GM12801 (cell line): ENCODE measurements around the gene RPL13A.

Experiments
- TF ChIP-seq, protein P1 (sequence below): IDR thresholded peaks from one replicate; pipeline ENCODE4 v1.5.1; 2011; ENCODE audit warnings: control low read depth; ENCODE audit not compliant: insufficient read length; ENCODE audit errors: extremely low read depth

Gene RPL13A

DNA sequence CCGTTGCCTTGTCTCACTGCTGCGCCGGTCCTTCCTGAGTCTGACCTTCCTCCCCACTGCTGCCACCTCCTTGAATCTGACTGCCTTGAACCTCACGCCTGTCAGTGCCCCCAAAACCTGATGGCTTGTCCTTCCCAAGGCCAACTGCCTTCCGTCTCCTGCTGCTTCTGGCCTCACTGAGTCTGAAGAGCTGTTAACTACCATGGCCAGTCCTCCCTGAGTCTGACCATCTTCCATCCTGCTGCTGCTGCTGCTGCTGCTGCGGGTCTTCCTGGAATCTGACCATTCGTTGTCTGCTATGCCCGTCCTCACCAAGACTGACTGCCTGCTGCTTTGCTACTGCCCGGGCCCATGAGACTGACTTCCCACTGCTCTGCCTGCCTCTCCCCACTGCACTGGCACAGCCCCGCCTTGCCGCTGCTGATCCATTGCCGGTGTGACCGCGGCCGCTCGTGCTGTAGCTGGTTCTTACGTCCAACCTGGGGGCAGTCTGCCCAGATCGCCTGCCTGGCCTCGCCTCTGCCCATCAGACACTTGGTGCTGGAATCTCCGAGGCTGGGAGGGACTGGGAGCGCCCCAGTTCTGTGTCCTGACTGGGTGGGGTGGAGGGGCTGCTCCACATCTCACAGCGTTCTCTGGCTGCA lies 37.5 kb downstream of the RPL13A start:
- TF ChIP-seq, protein P1, sequence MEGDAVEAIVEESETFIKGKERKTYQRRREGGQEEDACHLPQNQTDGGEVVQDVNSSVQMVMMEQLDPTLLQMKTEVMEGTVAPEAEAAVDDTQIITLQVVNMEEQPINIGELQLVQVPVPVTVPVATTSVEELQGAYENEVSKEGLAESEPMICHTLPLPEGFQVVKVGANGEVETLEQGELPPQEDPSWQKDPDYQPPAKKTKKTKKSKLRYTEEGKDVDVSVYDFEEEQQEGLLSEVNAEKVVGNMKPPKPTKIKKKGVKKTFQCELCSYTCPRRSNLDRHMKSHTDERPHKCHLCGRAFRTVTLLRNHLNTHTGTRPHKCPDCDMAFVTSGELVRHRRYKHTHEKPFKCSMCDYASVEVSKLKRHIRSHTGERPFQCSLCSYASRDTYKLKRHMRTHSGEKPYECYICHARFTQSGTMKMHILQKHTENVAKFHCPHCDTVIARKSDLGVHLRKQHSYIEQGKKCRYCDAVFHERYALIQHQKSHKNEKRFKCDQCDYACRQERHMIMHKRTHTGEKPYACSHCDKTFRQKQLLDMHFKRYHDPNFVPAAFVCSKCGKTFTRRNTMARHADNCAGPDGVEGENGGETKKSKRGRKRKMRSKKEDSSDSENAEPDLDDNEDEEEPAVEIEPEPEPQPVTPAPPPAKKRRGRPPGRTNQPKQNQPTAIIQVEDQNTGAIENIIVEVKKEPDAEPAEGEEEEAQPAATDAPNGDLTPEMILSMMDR = no peak

DNA sequence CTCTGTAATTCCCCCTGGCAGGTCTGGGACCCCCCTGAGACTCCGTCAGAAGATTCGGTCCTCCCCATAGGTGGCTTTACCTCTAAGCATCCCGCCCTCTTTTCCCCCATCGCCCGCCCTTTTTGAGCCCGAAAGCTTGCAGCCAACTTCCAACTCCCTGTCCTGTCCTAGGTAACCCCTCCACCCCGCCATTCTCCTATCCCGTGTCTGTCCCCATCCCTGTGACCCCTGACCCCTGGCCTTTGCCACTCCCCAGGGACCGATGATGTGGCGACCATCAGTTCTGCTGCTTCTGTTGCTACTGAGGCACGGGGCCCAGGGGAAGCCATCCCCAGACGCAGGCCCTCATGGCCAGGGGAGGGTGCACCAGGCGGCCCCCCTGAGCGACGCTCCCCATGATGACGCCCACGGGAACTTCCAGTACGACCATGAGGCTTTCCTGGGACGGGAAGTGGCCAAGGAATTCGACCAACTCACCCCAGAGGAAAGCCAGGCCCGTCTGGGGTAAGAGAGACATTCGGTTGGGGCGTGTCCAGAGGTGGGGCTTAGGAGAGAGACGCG lies 40.9 kb downstream of the RPL13A start:
- TF ChIP-seq, protein P1 = no peak

DNA sequence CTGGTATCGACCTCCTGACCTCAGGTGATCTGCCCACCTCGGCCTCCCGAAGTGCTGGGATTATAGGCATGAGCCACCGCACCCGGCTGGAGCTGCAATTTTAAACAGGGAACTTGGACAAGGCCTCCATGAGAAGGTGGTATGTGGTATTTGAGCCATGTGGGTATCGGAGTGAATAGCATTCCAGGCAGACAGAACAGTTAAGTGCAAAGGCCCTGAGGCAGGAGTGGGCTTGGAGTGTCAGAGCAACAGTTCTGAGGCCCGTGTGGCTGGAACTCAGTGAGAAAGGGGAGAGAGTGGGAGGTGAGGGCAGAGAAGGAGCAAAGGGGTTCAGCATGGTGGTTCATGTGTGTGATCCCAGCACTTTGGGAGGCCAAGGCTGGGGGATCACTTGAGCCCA lies 43.3 kb downstream of the RPL13A start:
- TF ChIP-seq, protein P1 = no peak

DNA sequence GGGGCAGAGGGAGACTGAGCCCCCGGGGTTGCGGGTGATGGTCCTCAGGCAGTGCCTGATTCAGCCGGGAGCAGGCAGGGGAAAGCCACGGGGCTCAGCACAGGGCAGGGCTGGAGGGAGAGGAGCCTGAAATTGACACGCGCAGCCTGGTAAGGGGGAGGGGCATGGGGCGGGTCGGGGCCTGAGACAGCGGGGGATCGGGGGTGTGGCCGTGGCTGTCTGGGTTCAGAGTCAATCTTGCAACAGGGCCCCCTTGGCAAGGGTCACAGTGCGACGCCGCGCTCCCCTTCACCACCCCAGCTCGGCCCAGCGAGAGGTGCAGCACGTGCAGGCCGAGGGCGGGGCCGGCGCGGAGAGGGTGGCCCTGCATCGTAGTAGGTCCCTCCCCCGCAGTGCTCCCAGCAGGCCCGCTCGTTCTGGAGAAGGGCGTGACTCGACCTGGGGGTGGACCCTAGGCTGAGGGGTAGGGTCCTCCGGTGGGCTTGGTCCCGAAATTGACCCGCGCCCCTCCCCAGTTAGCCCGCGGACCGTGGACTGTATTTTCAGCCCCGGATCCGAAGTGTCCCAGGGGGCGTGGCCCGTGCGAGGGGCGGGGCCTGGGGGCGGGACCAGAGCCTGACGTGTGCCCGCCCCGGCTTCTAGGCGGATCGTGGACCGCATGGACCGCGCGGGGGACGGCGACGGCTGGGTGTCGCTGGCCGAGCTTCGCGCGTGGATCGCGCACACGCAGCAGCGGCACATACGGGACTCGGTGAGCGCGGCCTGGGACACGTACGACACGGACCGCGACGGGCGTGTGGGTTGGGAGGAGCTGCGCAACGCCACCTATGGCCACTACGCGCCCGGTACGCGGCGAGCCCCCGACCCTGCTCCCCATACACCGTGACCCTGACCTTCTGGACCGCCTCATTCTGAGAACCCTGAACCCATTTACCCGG lies 46.4 kb downstream of the RPL13A start:
- TF ChIP-seq, protein P1 = no peak

DNA sequence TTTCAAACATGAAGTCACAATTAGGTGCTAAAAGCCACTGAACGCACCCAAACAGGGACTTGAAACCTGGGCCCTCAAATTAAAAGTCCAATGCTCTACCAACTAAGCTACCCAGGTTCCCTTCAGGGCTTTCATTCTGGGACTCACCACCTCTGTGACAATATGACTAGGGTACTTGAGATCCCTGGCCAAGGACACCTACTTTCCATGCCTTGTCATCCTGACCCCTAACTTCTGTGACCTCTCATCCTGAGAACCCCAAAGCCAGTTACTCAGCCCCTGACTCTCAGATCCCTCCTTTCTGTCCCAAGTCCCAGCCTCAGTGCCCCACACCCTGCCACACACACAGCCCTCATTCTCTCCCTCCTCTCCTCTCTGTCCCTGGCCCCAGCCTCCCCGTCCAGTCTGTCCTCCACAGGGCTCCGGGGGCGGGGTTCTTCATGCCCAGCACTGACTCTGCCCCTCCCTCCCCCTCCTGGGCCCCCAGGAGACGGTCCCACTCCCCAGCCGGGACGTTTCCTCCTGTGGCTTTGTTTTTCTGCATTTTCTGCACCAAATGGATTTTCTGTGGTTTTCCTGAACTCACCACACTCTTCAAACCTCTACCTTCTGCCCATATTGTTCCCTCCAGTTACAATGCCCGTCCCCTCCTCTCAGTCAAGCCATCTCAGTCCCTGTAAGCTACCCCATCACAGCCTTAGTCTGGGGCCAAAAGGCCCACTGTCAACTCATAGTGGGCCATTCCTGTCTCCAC lies 47.4 kb downstream of the RPL13A start:
- TF ChIP-seq, protein P1 = no peak

DNA sequence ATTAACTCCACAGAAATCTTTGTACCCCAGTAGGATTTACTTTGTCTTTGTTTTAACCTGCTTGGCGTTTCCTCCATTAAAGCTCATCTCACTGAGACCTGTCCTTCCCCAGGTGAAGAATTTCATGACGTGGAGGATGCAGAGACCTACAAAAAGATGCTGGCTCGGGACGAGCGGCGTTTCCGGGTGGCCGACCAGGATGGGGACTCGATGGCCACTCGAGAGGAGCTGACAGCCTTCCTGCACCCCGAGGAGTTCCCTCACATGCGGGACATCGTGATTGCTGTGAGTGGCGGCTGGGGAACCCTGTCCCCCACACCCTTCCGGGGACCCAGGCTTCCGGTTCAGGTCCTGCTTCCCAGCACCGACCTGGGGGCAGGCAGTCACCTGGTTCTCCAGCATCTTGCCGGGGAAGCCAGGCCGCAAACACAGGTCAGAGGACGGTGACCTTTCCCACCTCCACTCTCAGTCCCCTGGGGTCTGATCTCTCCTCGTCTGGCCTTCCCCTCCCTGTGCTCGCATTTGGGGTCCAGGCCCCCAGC lies 49.6 kb downstream of the RPL13A start:
- TF ChIP-seq, protein P1 = no peak
